Tibial nerve (tissue), 4 donors: ENCODE data around the gene WFDC11.

Source experiments
- CTCF ChIP-seq, 5 experiments: fragments of 200-600 bp in 3 of 5; fragments of 450-650 bp in 2 of 5; sonication (generic) in 3 of 5; IDR thresholded peaks; one replicate each; pipeline ENCODE4 v1.5.1; 2016 to 2019; ENCODE audit warnings: antibody characterized with exemption in 5 of 5, mild to moderate bottlenecking in 3 of 5, moderate library complexity in 2 of 5
- EP300 ChIP-seq, 2 donors: sonication (generic); formaldehyde crosslinking; IDR thresholded peaks; one replicate each; pipeline ENCODE4 v1.6.1; 2017; ENCODE audit warnings: antibody characterized with exemption in 2 of 2, mild to moderate bottlenecking in 1 of 2
- POLR2A ChIP-seq, 2 donors: fragments of 450-650 bp; IDR thresholded peaks; one replicate each; pipeline ENCODE4 v1.6.1; 2017; ENCODE audit warnings: antibody characterized with exemption in 2 of 2, mild to moderate bottlenecking in 2 of 2, moderate library complexity in 2 of 2

- no peak for TF ChIP-seq CTCF (IDR thresholded peaks at IDR 0.05)
- TF ChIP-seq POLR2A (IDR thresholded peaks at IDR 0.05): no peak
- no peak for TF ChIP-seq EP300 (IDR thresholded peaks at IDR 0.05)
Measured at GRCh38 chr20:45670139-45670538, at the start of gene WFDC11.
